ENCODE data around the gene DNAJC24. TPM values are rescaled to one million over a fixed set of nuclear protein-coding genes. Genes with fewer than 3 reads are reported as not detected.

DNAJC24 gene
- total RNA-seq, 3 donors from 2014 or later = 8.8 to 14.8 (median 11.2) TPM

GRCh38 chr11:31327417-31327816 lies 42.2 kb upstream of the DNAJC24 start:
- ATAC-seq (no peak), DNase-seq (no peak)

GRCh38 chr11:31328697-31329096 lies 41.0 kb upstream of the DNAJC24 start:
- ATAC-seq = no peak
- TF ChIP-seq CTCF (IDR thresholded peaks at IDR 0.05) = no peak
- intact Hi-C loops (cut with DNase I, micrococcal nuclease) = no loop called here

More at GRCh38 chr11:31327417-31327816, 42.2 kb upstream of the DNAJC24 start:
- no peak for TF ChIP-seq CTCF (IDR thresholded peaks at IDR 0.05)
- Histone ChIP-seq H3K4me3 (no peak overlapping the region), H3K4me1 (ENCODE audit: low read depth) (no peaks in the 10 kb centered on the region), H3K36me3 (ENCODE audit: low read depth) (no peaks in the 10 kb centered on the region), H3K9me3 (no peaks in the 10 kb centered on the region)
- intact Hi-C loops (cut with DNase I, micrococcal nuclease) = no loop called here

GRCh38 chr11:31337806-31338205 lies 31.9 kb upstream of the DNAJC24 start:
- intact Hi-C loops (cut with DNase I, micrococcal nuclease) = no loop called here
- Histone ChIP-seq H3K4me1 (ENCODE audit: low read depth) (no peaks in the 10 kb centered on the region), H3K36me3 (ENCODE audit: low read depth) (no peaks in the 10 kb centered on the region), H3K4me3 (no peak overlapping the region), H3K9me3 (peaks cover 4% of the 10 kb centered on the region)
- no peak for ATAC-seq
- DNase-seq = no peak
- no peak for TF ChIP-seq CTCF (IDR thresholded peaks at IDR 0.05)

More at GRCh38 chr11:31328697-31329096, 41.0 kb upstream of the DNAJC24 start:
- Histone ChIP-seq H3K4me3 (no peak overlapping the region), H3K9me3 (no peaks in the 10 kb centered on the region), H3K36me3 (ENCODE audit: low read depth) (no peaks in the 10 kb centered on the region), H3K4me1 (ENCODE audit: low read depth) (no peaks in the 10 kb centered on the region)
- DNase-seq = no peak

GRCh38 chr11:31340903-31341572 lies 28.6 kb upstream of the DNAJC24 start:
- ATAC-seq (peak; percentile 34), DNase-seq (peak in 1 of 3 donors; percentile 4)
- intact Hi-C loops (cut with DNase I, micrococcal nuclease) = no loop called here
- Histone ChIP-seq H3K9me3 (no peaks in the 10 kb centered on the region), H3K4me3 (no peak overlapping the region), H3K36me3 (ENCODE audit: low read depth) (no peaks in the 10 kb centered on the region), H3K4me1 (ENCODE audit: low read depth) (no peaks in the 10 kb centered on the region)
- peak; percentile 29 for TF ChIP-seq CTCF (IDR thresholded peaks at IDR 0.05)

- Histone ChIP-seq H3K4me1 (ENCODE audit: low read depth) (no peaks in the 10 kb centered on the region), H3K4me3 (no peak overlapping the region), H3K36me3 (ENCODE audit: low read depth) (no peaks in the 10 kb centered on the region), H3K9me3 (no peaks in the 10 kb centered on the region)
- no peak for TF ChIP-seq CTCF (IDR thresholded peaks at IDR 0.05)
- ATAC-seq (no peak), DNase-seq (no peak)
- intact Hi-C loops (cut with DNase I, micrococcal nuclease) = no loop called here
Observed at GRCh38 chr11:31351168-31351567, 18.5 kb upstream of the DNAJC24 start.

Measured in mucosa of descending colon (tissue), 3 donors.